ENCODE measurements around the gene PSMD4. TPM values are rescaled to one million over a fixed set of nuclear protein-coding genes. Genes with fewer than 3 reads are reported as not detected.

PSMD4 gene
- total RNA-seq, 1 donor from 2014 or later = 150 TPM

DNA sequence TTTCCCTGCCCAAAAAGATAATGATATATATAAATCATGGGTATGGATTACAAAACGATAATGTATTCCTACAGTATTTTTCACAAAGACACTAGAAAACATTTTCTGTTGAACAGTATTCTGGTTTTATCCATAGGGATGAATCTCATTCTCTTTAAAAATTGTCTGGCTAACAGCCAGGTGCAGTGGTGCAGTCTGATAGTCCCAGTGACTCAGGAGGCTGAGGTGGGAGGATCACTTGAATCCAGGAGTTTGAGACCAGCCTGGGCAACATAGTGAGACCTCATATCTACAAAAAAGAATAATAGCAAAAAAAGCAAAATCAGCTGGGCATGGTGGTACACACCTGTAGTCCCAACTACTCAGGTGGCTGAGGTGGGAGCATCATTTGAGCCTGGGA, 32.9 kb upstream of the PSMD4 start:
- Mint-ChIP-seq H3K27me3 (ENCODE audit: unreplicated experiment) (no peaks in the 10 kb centered on the region), H3K4me1 (ENCODE audit: unreplicated experiment) (peaks cover 4% of the 10 kb centered on the region), H3K9me3 (ENCODE audit: unreplicated experiment) (no peaks in the 10 kb centered on the region), H3K27ac (ENCODE audit: unreplicated experiment) (no peak overlapping the region), H3K4me3 (ENCODE audit: unreplicated experiment) (no peak overlapping the region), H3K36me3 (ENCODE audit: unreplicated experiment) (peaks cover 16% of the 10 kb centered on the region)
- TF ChIP-seq, protein P1, sequence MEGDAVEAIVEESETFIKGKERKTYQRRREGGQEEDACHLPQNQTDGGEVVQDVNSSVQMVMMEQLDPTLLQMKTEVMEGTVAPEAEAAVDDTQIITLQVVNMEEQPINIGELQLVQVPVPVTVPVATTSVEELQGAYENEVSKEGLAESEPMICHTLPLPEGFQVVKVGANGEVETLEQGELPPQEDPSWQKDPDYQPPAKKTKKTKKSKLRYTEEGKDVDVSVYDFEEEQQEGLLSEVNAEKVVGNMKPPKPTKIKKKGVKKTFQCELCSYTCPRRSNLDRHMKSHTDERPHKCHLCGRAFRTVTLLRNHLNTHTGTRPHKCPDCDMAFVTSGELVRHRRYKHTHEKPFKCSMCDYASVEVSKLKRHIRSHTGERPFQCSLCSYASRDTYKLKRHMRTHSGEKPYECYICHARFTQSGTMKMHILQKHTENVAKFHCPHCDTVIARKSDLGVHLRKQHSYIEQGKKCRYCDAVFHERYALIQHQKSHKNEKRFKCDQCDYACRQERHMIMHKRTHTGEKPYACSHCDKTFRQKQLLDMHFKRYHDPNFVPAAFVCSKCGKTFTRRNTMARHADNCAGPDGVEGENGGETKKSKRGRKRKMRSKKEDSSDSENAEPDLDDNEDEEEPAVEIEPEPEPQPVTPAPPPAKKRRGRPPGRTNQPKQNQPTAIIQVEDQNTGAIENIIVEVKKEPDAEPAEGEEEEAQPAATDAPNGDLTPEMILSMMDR (IDR thresholded peaks at IDR 0.05) = no peak
- no peak for DNase-seq (ENCODE audit: extremely low spot score, unreplicated experiment)

DNA sequence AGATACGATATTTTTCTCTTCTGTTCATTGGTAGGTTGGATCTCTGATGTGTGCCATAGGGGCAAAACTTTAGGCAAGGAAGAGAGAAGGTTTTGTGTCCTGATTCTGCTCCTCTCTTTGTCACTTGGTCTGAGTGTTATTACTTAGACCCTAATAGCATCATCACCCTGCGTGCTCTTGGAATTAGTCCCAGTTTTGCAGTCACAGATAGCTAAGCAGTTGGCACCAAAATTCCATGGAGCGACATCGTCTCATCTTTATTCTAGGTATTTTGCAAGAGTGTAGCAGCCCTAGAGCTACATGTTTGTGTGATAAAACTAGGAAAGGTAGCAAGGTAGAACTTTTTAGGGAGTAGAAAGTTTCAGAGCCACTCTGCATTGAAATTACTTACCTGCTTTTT, 32.4 kb upstream of the PSMD4 start:
- Mint-ChIP-seq H3K27me3 (ENCODE audit: unreplicated experiment) (no peaks in the 10 kb centered on the region), H3K27ac (ENCODE audit: unreplicated experiment) (no peak overlapping the region), H3K36me3 (ENCODE audit: unreplicated experiment) (peaks cover 18% of the 10 kb centered on the region), H3K4me3 (ENCODE audit: unreplicated experiment) (no peak overlapping the region), H3K4me1 (ENCODE audit: unreplicated experiment) (peaks cover 3% of the 10 kb centered on the region), H3K9me3 (ENCODE audit: unreplicated experiment) (no peaks in the 10 kb centered on the region)
- TF ChIP-seq, protein P1 (IDR thresholded peaks at IDR 0.05) = no peak
- DNase-seq (ENCODE audit: extremely low spot score, unreplicated experiment) = no peak

DNA sequence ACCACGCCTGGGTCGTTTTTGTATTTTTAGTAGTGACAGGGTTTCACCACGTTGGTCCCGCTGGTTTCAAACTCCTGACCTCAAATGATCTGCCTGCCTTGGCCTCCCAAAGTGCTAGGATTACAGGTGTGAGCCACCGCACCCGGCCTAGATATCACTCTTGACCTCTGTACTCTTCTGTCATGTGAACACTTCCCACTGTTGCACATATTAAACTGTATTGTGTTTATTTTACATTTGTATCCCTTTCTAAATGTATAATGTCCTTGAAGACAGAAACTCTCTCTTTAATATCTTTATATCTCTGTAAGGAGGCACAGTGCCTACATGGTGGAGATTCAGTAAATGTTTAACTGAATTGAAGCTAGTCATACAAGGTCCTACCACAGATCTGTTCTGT, 19.3 kb upstream of the PSMD4 start:
- peaks cover 71% of the 10 kb centered on the region for H3K36me3 Mint-ChIP-seq (ENCODE audit: unreplicated experiment)
- TF ChIP-seq, protein P1 (IDR thresholded peaks at IDR 0.05) = no peak
- no peak overlapping the region for H3K4me3 Mint-ChIP-seq (ENCODE audit: unreplicated experiment)
- no peaks in the 10 kb centered on the region for H3K9me3 Mint-ChIP-seq (ENCODE audit: unreplicated experiment)
- H3K27me3 Mint-ChIP-seq (ENCODE audit: unreplicated experiment) = no peaks in the 10 kb centered on the region
- DNase-seq (ENCODE audit: extremely low spot score, unreplicated experiment) = no peak
- no peak overlapping the region for H3K27ac Mint-ChIP-seq (ENCODE audit: unreplicated experiment)
- peaks cover 11% of the 10 kb centered on the region for H3K4me1 Mint-ChIP-seq (ENCODE audit: unreplicated experiment)

DNA sequence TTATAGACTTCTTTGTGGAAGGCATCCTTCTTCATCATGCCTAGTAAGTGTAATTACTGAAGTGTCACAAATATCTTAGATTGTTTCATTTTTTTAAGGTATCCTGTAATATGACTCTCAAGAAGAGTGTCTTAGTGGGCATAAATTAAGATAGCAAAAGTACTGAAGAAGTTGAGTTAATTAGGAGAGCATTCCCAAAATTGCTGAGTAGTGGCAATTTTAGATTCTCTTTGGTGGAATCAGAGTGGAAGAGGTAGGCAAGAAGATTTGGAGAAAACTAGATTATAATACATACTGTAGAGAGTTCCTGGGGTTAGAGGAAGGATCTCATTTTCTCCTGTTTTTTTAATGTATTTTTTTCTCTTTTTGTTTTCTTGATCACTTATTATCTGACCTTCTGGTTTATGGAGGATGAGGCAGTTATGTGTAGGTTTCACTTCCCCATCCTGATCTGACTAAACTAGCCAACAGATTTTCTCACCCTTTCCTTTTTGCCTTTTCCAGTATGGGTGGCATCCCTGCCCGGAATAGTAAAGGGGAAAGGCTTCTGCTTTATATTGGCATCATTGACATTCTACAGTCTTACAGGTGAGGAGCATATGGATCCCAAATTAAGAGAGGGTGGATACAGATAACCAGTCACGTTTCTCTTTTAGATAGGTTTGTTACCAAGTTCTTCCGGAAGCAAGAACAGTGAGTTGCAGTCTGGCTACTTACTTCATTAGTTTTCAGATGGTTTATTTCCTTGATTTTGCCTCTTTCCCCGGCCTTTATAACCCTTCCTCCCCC, 16.7 kb upstream of the PSMD4 start:
- peaks cover 68% of the 10 kb centered on the region for H3K36me3 Mint-ChIP-seq (ENCODE audit: unreplicated experiment)
- peak overlapping the region; percentile 54 for H3K27ac Mint-ChIP-seq (ENCODE audit: unreplicated experiment)
- peaks cover 11% of the 10 kb centered on the region for H3K4me1 Mint-ChIP-seq (ENCODE audit: unreplicated experiment)
- no peaks in the 10 kb centered on the region for H3K9me3 Mint-ChIP-seq (ENCODE audit: unreplicated experiment)
- TF ChIP-seq, protein P1 (IDR thresholded peaks at IDR 0.05) = no peak
- H3K27me3 Mint-ChIP-seq (ENCODE audit: unreplicated experiment) = no peaks in the 10 kb centered on the region
- DNase-seq (ENCODE audit: extremely low spot score, unreplicated experiment) = no peak
- no peak overlapping the region for H3K4me3 Mint-ChIP-seq (ENCODE audit: unreplicated experiment)

DNA sequence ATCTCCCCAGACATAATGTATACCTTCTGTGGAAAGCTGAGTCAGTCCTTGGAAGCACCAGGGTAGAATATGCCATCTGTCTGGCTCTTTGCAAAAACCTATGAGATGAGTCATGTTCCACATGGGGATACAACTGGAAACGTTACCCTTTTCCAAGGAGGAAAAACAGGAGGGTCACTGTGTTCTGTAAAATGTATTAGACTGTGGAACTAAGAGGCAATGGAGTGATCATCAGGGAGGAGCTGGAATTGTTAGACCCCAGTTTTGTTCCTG, 16.1 kb upstream of the PSMD4 start:
- no peak for DNase-seq (ENCODE audit: extremely low spot score, unreplicated experiment)
- Mint-ChIP-seq H3K27me3 (ENCODE audit: unreplicated experiment) (no peaks in the 10 kb centered on the region), H3K9me3 (ENCODE audit: unreplicated experiment) (no peaks in the 10 kb centered on the region), H3K36me3 (ENCODE audit: unreplicated experiment) (peaks cover 71% of the 10 kb centered on the region), H3K27ac (ENCODE audit: unreplicated experiment) (peak overlapping the region; percentile 54), H3K4me1 (ENCODE audit: unreplicated experiment) (peaks cover 11% of the 10 kb centered on the region), H3K4me3 (ENCODE audit: unreplicated experiment) (no peak overlapping the region)
- TF ChIP-seq, protein P1 (IDR thresholded peaks at IDR 0.05) = no peak

Measured in osteocyte (in vitro differentiated cells).